SU-DHL-6 (cell line): ENCODE data around the gene PCDHB9.
"Not testable (repeated sequence)": the region's sequence is repeated elsewhere in the genome, so short reads cannot be mapped to it uniquely, and the experiment has no call there.

ENCODE experiments used
- H2AFZ ChIP-seq: fragments of 200-600 bp; sonication (generic); 2 replicates; pipeline ENCODE4 v1.6.1; 2014; ENCODE audit warnings: low read depth, mild to moderate bottlenecking, moderate library complexity, mixed read lengths, antibody characterized with exemption, low read length; ENCODE audit not compliant: severe bottlenecking
- H3F3A ChIP-seq: fragments of 200-600 bp; shearing (Covaris generic); 2 replicates; pipeline ENCODE4 v1.6.0; 2016; ENCODE audit warnings: antibody characterized with exemption, mild to moderate bottlenecking; ENCODE audit not compliant: insufficient read depth
- H3K27ac ChIP-seq: fragments of 200-600 bp; sonication (generic); 2 replicates; pipeline ENCODE4 v1.5.1; 2016; ENCODE audit warnings: low read depth, mild to moderate bottlenecking, low read length, moderate library complexity, mixed read lengths
- H3K27me3 ChIP-seq: fragments of 200-600 bp; sonication (generic), shearing (Covaris generic); 2 replicates; pipeline ENCODE4 v1.6.0; 2014; ENCODE audit warnings: mild to moderate bottlenecking, low read length
- H3K36me3 ChIP-seq: fragments of 200-600 bp; sonication (generic); 2 replicates; pipeline ENCODE4 v1.6.1; 2014; ENCODE audit warnings: mild to moderate bottlenecking, low read length, mixed read lengths
- H3K4me2 ChIP-seq: fragments of 300-600, 200-600 bp; shearing (Covaris generic), sonication (generic); 2 replicates; pipeline ENCODE4 v1.6.0; 2014; ENCODE audit warnings: low read length, low read depth, mild to moderate bottlenecking; ENCODE audit not compliant: poor library complexity, severe bottlenecking
- H3K4me3 ChIP-seq: fragments of 200-600 bp; sonication (generic); 2 replicates; pipeline ENCODE4 v1.5.1; 2014; ENCODE audit warnings: antibody characterized with exemption, low read length, mild to moderate bottlenecking, mixed read lengths; ENCODE audit not compliant: insufficient read depth, poor library complexity, severe bottlenecking
- H3K79me2 ChIP-seq: fragments of 200-600 bp; sonication (generic); 2 replicates; pipeline ENCODE4 v1.6.1; 2014; ENCODE audit warnings: mild to moderate bottlenecking, low read length, moderate library complexity; ENCODE audit not compliant: insufficient read depth
- H3K9ac ChIP-seq: fragments of 200-600 bp; sonication (generic); 2 replicates; pipeline ENCODE4 v1.7.0; 2014; ENCODE audit warnings: mild to moderate bottlenecking, low read length
- H3K9me2 ChIP-seq: fragments of 200-600 bp; sonication (generic); replicated peaks from 2 replicates; pipeline ENCODE4 v1.6.1; 2014; ENCODE audit warnings: low read length; ENCODE audit not compliant: insufficient read depth
- H3K9me3 ChIP-seq: fragments of 200-600 bp; sonication (generic); 2 replicates; pipeline ENCODE4 v1.6.1; 2014; ENCODE audit warnings: low read length, mixed read lengths; ENCODE audit not compliant: insufficient read depth
- H4K20me1 ChIP-seq: fragments of 200-600 bp; sonication (generic); 2 replicates; pipeline ENCODE4 v1.6.1; 2014; ENCODE audit warnings: low read depth, mild to moderate bottlenecking, antibody characterized with exemption, low read length, moderate library complexity, mixed read lengths
- EZH2phosphoT487 ChIP-seq: fragments of 200-600 bp; sonication (generic), shearing (Covaris generic); conservative IDR thresholded peaks from 2 replicates; pipeline ENCODE4 v1.6.1; 2018; ENCODE audit warnings: mild to moderate bottlenecking, antibody characterized with exemption, low read length, moderate library complexity, mixed read lengths
- TF ChIP-seq, protein P1 (sequence below): fragments of 200-600 bp; sonication (generic); IDR thresholded peaks from one replicate; pipeline ENCODE4 v1.5.1; 2017; ENCODE audit warnings: antibody characterized with exemption, mild to moderate bottlenecking, low read length, moderate library complexity; ENCODE audit not compliant: insufficient read depth, poor library complexity, severe bottlenecking

Gene PCDHB9

DNA sequence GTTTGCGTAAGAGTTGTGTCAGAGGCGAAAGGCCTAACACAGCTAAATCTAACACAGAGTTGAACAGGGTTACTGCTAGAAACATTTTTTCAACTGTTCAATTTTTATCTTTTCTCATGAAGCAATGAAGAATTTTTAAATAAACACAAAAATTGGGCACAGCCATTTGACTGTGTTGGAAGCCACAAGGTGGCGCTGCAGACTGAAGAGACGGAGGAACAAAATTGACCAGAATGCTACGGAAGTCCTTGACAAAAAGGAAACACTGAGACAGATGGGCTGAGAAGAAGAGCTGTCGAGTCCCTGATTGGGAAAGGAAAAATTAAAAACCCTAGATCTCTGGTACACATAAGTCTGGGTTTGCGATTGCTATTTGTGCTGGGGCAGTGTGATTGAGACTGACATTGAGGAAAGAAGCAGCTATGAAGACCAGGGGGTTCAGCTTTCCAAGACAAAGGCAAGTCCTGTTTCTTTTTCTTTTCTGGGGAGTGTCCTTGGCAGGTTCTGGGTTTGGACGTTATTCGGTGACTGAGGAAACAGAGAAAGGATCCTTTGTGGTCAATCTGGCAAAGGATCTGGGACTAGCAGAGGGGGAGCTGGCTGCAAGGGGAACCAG, at the start of gene PCDHB9:
PCDHB9 (plus strand) TSS at position 265 of the 616 bp plus-strand sequence; CDS start at position 423, 158 bp downstream.
- TF ChIP-seq, protein P1, sequence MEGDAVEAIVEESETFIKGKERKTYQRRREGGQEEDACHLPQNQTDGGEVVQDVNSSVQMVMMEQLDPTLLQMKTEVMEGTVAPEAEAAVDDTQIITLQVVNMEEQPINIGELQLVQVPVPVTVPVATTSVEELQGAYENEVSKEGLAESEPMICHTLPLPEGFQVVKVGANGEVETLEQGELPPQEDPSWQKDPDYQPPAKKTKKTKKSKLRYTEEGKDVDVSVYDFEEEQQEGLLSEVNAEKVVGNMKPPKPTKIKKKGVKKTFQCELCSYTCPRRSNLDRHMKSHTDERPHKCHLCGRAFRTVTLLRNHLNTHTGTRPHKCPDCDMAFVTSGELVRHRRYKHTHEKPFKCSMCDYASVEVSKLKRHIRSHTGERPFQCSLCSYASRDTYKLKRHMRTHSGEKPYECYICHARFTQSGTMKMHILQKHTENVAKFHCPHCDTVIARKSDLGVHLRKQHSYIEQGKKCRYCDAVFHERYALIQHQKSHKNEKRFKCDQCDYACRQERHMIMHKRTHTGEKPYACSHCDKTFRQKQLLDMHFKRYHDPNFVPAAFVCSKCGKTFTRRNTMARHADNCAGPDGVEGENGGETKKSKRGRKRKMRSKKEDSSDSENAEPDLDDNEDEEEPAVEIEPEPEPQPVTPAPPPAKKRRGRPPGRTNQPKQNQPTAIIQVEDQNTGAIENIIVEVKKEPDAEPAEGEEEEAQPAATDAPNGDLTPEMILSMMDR, result peak; percentile 98
- TF ChIP-seq EZH2phosphoT487, result no peak
- Histone ChIP-seq H3K36me3 (no peaks in the 10 kb centered on the region), H3K4me3 (no peak within 1 kb of the TSS), H3K9ac (peak within 1 kb of the TSS; percentile 33; the same call in 1 of the 2 replicates), H3K27me3 (no peaks in the 10 kb centered on the region), H3K27ac (no peak within 1 kb of the TSS), H2AFZ (peak within 1 kb of the TSS; percentile 80), H4K20me1 (no peaks in the 10 kb centered on the region), H3K9me2 (no peaks in the 10 kb centered on the region), H3F3A (no peaks in the 10 kb centered on the region), H3K9me3 (no peaks in the 10 kb centered on the region), H3K79me2 (no peaks in the 10 kb centered on the region), H3K4me2 (peak within 1 kb of the TSS; percentile 58)

DNA sequence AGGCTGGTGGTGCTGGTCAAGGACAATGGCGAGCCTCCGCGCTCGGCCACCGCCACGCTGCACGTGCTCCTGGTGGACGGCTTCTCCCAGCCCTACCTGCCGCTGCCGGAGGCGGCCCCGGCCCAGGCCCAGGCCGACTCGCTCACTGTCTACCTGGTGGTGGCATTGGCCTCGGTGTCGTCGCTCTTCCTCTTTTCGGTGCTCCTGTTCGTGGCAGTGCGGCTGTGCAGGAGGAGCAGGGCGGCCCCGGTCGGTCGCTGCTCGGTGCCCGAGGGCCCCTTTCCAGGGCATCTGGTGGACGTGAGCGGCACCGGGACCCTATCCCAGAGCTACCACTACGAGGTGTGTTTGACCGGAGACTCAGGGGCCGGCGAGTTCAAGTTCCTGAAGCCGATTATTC, 49.6 kb upstream of the PCDHB9 start:
- H4K20me1 ChIP-seq, H3K27ac ChIP-seq, H3K9ac ChIP-seq, H3K4me3 ChIP-seq, H2AFZ ChIP-seq, H3K9me3 ChIP-seq, H3K27me3 ChIP-seq, H3K79me2 ChIP-seq, H3F3A ChIP-seq, H3K9me2 ChIP-seq, H3K4me2 ChIP-seq, H3K36me3 ChIP-seq: not testable (repeated sequence)

DNA sequence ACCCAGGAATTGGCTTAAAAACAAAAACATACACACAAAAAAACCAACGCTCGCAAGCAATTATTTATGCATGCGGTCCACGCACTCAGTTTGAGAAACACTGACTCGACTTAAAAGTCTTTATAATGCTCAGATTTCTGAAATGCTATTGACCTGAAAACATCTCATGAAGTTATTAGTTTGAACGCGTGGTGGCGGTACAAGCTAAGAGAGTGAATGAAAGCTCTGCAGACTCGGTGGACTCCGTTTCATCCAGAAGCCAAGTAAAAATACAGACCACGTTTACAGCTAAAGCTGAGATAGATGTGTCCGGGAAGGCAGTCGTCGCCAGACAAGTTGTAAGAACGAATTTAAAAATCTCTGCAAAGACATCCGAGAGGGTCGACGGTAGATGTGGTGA, 37.1 kb upstream of the PCDHB9 start, which contains the start of gene PCDHB6:
PCDHB6 (plus strand) TSS at position 246 of the 400 bp plus-strand sequence. CDS start 201 bp downstream, outside the sequence.
- Histone ChIP-seq H3K36me3 (no peaks in the 10 kb centered on the region), H3K27me3 (no peaks in the 10 kb centered on the region), H2AFZ (no peak within 1 kb of the TSS), H3K4me3 (no peak within 1 kb of the TSS), H3K9me2 (no peaks in the 10 kb centered on the region), H3K9ac (no peak within 1 kb of the TSS), H3F3A (no peaks in the 10 kb centered on the region), H4K20me1 (no peaks in the 10 kb centered on the region), H3K79me2 (no peaks in the 10 kb centered on the region), H3K27ac (no peak within 1 kb of the TSS), H3K4me2 (no peak within 1 kb of the TSS), H3K9me3 (no peaks in the 10 kb centered on the region)
- TF ChIP-seq EZH2phosphoT487, result no peak
- TF ChIP-seq, protein P1, result peak; percentile 32

- no peak overlapping the region for H3K4me2 ChIP-seq
Measured at GRCh38 chr5:141150224-141150992, 36.6 kb upstream of the PCDHB9 start.

More at GRCh38 chr5:141150224-141150992, 36.6 kb upstream of the PCDHB9 start:
- Histone ChIP-seq H3K27ac (no peak overlapping the region), H3K4me3 (no peak overlapping the region), H3K27me3 (no peaks in the 10 kb centered on the region), H2AFZ (no peak overlapping the region), H3K9me3 (no peaks in the 10 kb centered on the region), H3K79me2 (no peaks in the 10 kb centered on the region), H3K9me2 (no peaks in the 10 kb centered on the region), H3K36me3 (no peaks in the 10 kb centered on the region), H4K20me1 (no peaks in the 10 kb centered on the region), H3K9ac (no peak overlapping the region), H3F3A (no peaks in the 10 kb centered on the region)
- TF ChIP-seq, protein P1, result no peak
- TF ChIP-seq EZH2phosphoT487, result no peak
